ENCODE measurements around the gene LIPG.

LIPG gene

DNA sequence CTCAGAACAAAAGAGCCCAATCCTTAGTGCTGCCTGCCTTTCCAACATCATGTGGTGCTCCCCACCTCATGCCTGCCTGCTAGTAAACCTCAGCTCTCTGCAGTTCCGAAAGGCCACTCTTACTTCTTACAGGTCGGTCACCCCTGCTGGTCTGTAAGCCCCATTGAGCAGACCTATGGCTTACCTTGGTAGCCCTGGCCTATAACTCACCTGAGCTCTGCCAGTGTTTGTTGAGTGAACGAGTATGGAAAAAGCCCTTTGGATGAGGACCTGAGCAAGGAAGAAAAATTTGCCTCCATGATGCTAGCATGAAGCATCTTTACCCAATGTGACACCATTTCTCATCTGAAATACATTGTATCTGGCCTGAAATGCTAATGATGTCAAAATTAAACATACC, 83.3 kb downstream of the LIPG start:
- DNase-seq: no peak

DNA sequence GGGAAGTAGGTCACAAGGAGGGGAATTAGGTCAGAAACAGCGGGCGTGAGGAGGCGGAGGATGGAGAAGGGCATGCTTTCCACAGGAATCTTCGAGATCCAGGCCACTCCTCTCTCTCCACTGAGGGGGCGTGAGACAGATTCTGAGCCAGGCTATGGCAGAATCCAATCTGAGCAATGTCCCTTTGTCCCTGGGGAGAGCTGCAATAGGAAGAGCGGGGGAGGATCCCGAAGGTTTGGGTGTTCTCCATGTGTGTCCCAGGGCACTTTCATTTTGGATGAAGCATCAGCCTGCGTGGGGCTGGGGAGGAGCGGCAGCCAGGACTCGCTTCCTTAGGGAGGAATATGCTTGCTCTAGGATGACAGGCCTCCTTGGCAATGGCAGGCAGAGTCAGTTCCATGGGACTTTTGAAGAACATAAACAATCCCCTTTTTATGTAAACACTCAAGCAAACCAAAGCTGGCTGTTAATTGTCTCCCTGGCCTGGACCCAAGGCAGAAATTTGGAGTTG, 84.0 kb downstream of the LIPG start:
- no peak for DNase-seq

DNA sequence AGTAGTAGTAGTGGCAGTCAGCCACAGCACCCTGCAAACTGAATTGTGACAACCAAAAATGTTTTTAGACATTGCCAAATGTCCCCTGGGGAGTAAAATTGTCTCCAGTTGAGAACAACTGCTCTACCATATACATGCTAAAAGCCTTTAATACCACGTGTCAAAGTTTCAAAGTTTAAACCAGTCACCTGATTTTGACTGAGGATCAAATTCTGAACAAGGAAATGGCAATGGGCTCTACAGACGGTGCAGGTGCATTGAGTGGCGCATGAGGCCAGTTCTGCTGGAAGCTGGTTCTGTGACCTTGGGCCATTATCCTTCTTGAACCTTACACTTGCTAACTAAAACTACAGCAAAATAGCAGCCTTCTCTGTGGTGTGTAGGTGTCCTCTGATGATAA, 85.0 kb downstream of the LIPG start:
- DNase-seq: no peak

DNA sequence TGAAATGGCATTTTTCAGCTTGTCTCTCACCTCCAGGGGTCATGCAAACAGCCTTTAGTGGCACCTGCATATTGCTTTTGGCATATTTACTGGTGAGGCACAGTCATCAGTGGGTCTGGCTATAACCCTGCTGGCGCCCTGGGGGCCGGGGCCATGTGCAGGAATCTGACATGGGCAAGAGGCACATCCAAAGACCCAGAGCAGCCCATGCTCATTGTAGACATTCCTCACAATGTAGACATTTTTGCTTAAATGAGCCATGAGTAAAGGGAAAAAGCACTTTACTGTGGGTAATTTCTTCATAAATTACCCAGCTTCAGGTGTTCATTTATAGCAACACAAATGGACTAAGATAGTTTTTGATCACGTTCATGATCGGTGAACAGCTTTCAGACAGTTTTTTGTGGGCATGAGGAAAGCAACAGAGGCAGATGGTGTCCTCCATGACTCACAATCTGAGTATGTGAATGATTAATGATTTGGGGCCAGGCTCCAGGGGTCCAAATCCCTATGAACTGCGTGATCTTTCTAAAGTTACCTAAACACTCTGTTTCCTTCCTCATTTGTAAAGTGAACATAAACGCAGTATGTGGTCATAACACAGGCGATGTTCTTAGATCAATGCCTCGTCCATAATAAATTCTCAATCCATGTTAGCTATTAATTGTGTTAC, 85.8 kb downstream of the LIPG start:
- no peak for DNase-seq

DNA sequence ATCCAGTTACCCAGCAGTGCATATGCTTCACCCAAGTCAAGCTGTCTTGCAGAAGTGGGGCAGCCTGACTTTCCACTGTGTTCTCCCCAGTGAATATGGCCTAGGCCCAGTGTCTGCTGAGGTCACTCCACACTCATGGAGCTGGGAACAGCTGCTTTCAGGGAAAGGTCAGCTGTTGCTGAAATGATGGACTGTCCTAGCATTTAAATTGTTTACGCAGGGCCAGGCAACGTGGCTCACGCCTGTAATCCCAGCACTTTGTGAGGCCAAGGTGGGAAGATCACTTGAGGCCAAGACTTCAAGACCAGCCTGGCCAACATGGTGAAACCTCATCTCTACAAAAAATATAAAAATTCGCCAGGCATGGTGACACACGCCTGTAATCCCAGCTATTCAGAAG, 86.5 kb downstream of the LIPG start:
- no peak for DNase-seq
